HG03575 (cell line): Measurements from ENCODE around the gene CORO6.
"Not testable (repeated sequence)": the region's sequence is repeated elsewhere in the genome, so short reads cannot be mapped to it uniquely, and the experiment has no call there.

Source experiments
- ATAC-seq: cut with Tn5 transposase; IDR thresholded peaks from one replicate; pipeline ENCODE4 v1.9.1; 2021; ENCODE audit not compliant: unreplicated experiment, insufficient number of reproducible peaks, low FRiP score; ENCODE audit errors: extremely low read depth

The CORO6 gene

DNA sequence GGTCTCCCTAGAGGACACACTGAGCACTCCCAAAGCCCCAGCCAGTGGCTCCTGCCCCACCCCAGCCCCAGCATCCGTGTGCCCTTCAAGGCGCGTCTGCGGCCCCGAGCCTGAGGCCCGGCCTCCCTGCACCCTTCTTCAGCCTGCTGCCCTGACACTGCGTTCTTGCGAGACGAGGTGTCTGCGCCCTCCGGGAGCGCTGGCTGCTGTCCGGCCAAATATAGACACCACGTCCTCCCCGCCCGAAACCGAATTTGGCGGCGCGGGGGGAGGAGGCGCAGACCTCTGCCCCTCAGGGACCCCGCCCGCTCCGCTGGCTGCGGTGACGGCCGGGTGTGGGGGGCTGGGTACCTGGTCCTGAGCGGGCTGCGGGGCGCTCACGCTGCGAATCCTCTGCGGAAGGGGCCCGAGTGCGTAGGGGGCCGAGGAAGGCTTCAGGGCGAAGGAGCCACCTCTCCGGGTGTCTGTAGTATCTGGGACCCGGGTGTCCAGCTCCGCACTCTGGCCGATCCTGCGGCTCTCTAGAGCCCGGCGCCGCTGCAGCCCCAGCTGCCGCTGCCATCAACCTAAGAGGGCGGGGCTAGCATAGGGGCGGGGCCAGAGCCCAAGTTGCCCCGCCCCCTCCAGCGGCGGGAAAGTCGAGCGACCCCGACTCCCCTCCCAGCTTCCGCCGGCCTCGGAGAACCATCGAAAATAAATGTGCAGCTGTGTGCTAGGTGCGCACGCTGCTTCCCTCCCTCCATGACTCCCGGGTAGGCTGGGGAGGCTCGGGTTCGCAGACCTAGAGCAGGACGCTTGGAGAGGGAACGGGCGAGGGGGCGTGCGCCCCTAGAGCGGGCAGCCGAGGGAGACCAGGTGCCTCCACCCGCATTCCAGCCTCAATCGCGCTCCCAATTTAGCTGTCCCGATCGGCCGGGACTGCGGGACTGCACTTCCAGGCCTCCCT lies at the start of gene CORO6:
TSS of gene CORO6 (minus strand) at position 576 of the 946 bp plus-strand sequence. CDS start 1,491 bp downstream, outside the sequence.
- no peak for ATAC-seq

DNA sequence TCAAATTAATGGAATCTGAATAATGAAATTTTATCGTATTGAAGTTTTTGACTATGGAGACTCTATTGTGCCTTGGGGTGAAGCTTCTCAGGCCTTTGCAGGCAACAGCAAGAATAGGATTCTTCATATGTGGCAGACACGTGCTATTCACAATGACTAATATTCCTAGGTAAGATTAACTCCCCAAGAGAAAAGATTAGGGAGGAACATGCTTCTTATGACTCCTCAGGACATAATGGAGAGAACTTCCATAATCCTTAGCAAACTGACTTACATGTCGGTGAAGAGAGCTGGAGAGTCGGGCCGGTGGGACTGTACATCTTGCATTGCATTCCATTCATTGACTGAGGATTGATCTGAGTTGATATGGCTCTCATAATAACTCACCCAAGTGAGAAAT lies 48.9 kb upstream of the CORO6 start:
- no peak for ATAC-seq

DNA sequence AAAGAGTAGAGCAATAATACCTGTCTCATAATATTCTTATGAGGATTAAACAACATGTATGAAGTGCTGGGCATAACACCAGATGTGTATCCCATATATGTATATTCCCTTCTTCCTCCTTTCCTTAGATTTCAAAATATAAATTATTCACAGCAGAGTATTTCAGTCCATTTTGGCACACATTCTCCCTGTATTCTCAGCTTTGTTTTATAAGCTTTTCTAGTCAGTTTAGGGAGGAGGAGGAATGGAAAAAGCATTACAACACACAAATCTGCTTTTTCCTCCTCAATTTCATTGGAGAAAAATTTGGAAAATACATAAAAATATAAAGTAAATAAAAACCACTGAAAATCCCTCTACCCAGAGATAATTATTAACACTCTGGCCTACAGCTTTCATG lies 46.6 kb upstream of the CORO6 start:
- no peak for ATAC-seq

DNA sequence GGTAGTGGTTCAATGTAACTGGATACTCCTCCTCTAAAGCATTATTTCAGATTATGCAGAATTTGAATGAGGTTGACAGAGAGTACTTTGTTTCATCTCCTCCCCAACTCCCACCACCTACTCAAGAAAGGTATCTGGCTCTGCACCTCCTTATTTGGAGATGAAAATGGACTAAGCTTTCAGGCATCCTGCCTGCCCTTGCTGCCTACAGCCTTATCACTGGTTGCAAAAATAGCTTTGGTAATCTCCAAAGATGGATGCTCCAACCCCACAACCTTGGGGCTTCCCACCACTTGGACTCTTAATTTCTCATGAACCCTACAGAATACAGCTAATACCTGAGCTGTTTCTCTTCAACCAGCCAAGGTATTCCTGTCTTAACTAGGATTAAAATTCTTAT lies 45.3 kb upstream of the CORO6 start:
- no peak for ATAC-seq

DNA sequence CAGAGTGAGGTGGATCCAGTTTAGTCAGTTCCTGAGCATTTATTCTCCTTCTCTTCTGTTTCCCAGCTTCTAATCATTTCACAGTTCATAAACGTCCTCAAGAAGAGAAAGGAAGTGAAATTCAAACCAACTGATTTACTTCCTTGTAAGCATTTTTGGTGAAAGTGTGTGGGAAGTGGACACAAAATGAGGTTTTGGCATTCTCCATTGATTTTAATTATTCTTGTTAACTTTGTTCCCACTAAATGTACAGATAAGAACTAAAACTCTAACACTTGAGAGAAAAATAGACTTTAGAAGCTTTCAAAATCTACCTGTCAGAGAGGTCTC lies 42.7 kb upstream of the CORO6 start:
- no peak for ATAC-seq

DNA sequence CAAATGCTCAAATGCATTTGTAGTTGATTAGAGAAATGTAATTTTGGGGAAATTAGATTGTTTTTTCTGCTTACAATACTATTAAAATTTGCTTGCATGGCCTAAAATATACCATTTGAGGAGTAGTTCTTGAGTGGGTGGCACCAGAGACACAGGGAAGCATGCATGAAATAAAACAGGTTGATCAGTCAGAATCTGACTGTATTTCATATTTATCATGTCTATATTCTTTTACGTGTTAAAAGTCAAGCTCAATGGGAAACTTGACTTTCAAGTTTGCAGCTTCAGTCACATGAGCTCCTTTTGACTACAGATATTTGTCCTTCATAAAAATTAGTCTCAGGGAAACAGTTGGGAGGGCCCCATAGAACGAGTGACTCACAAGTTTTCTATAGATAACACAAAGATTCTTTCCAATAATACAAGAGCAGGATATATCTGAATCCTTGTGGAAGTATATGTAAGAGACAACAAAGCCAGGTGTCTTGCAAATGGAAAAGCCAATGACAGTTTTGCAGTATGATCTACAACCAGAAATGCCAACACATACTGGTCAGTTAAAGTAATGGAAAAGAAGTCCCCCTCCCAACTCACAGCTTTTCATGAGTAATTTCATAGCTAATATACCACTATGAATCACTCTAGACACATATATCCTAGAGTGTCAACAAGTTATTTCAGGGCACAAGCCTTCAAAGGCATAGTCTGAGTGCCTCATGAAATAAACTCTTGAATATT lies 42.2 kb upstream of the CORO6 start:
- no peak for ATAC-seq

DNA sequence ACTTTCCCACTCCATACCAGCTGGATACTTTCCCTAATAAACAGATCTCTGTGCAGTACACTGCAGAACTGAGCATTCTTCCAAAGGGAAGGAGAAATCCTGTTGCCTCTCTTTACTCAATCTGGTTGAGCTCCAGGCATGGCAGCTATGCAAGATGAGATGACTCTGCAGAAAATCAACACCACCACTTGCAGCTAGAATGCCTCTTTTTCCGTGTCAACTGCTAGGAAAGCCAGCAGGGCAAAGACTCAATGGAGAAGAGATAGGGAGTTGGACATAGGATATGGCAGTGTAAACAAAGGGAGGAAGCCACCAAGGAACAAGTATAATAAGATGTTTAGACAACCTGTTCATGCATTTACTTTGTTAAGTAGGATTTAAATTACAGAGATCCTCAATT lies 40.4 kb upstream of the CORO6 start:
- no peak for ATAC-seq

DNA sequence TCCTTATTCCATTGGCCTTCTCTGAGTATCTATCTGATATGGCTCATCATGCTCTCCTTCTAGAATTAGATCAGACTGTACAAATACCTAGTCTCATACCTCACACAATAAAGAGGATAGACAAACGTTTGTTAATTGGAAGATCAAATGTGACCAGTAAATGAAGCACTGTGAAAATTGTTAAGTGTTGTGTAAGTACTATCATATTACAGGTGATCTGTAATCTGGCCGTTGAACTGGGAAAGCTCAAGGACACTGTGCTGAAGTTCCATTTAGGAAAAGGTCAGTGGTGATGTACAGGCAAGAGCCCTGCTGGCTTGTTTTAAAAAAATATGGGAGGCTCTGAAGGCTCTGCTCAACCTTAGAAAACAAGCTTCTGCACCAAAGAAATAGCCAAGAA lies 38.5 kb upstream of the CORO6 start:
- ATAC-seq: no peak

DNA sequence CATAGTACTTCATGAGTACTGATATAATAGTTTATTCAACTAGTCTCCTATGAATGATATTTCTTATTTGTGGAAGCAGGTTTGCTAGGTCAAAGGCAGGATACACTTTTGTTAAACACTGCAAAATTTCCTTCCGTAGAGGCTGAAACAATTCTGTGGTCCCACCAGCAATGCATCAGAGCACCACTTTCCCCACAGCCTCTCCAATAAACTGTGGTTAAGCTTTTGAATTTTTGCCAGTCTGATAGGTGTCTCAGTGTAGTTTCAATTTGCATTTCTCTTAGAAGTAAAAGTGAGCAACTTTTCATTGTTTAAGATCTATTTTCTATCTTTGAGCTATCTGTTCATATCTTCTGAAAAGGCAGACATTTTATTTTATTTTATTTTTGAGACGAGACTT lies 36.4 kb upstream of the CORO6 start:
- ATAC-seq: no peak

DNA sequence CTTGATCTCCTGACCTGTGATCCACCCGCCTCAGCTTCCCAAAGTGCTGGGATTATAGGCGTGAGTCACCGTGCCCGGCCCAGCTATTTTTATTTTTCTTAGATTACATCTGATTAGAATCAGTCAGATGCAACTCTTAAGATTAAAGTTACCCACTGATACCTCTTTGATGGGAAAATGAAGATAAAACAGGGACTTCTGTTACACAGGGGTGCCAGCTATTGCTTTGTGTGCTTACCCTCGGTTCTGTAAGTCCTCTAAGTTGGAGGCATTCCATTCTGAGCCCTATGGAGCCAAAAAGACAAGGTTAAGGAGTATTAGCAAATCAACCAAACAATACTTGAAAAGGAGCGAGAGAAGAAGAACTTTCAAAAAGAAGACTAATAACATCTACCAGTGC lies 32.6 kb upstream of the CORO6 start:
- no peak for ATAC-seq

DNA sequence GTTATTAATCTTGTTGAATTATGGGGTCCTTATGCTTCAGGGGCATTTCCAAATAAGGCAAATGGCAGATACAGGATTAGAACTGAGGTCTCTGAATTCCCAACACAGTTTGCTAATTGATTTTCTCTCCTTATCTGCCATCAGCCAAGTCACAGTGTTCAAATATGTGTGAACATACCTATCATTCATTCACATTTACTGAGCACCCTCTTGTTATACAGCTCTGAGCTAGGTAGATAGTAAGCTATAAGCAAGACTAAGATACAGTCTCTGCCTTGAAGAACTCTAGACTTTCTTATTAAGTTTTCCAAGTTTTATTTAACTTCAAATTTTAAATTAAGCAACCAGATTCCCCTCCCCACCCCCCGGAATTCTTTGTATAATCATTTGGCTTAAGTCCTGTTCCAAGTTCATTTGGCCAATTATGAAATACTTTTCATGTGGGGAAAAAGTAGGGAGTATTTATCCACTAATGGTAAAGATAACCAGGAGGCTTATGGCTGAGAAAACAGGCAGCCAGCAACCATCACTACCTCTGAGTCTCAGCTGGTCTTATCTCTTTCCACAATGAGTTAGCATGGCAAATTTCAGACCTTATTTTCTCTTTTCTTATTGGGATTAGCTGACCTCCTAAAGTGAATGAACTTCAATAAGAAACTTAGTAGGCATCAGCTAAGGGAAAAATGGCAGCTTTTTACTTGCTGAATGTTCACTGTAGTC lies 31.4 kb upstream of the CORO6 start:
- no peak for ATAC-seq

DNA sequence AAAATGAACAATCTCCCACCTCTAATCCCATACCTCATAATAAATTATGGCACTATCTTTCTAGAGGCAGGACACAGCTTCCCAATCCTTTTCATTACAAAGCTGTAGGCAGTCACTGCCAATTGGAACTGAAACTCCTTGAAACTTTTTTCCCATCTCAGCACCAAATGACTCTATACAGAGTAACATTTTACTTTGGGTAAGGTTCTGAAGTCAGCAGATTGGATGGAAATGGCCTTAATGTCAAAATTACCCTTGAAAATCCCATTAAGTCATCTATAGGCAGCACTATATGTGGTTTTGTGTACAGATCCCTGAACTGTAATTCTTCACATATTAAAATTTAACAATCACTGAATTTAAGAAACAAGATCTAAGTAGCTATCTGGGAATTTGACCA lies 30.3 kb upstream of the CORO6 start:
- no peak for ATAC-seq

DNA sequence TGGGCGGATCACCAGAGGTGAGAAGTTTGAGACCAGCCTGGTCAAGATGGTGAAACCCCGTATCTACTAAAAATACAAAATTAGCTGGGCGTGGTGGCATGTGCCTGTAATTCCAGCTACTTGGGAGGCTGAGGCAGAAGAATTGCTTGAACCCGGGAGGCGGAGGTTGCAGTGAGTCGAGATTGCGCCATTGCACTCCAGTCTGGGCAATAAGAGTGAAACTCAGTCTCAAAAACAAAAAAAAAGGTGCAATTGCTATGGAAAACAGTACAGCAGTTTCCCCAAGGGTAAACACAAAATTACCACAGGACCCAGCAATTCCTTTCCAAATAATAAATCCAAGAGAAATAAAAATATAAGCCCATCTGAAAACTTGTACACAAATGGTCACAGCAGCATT lies 29.2 kb upstream of the CORO6 start:
- not testable (repeated sequence) for ATAC-seq

DNA sequence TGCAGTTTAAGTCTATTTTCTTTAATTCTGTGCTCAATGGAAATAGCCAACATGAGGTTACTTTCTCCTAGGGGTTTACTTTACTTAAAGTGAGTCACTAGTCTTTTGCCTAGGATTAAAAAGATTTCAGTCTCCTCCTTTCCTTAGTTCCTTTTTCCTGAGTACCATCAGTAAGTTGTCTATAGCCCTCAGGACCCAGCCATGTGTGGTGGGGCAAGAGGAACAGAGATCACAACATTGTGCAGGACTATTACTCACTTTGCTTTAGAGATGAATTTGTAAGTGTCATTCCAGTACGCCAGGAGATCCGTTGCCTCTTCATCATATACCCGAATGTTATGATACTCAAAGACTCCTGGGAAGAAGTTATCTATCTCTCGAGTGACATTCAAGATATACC lies 27.7 kb upstream of the CORO6 start:
- no peak for ATAC-seq

DNA sequence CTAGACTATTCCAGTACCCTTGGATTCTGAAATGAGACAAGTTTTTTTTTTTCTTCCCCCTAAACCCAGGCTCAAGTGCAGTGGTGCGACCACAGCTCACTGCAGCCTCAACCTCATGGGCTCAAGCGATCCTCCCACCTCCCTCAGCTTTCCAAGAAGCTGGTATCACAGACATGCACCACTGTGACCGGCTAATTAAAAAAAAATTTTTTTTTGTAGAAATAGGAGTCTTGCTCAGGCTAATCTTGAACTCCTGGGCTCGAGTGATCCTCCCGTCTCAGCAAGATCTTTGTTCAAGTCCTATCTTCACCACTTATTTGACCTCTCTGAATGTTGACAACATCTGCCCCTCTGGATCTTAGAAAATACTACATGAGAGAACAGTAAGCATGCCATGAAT lies 26.6 kb upstream of the CORO6 start:
- ATAC-seq: no peak

DNA sequence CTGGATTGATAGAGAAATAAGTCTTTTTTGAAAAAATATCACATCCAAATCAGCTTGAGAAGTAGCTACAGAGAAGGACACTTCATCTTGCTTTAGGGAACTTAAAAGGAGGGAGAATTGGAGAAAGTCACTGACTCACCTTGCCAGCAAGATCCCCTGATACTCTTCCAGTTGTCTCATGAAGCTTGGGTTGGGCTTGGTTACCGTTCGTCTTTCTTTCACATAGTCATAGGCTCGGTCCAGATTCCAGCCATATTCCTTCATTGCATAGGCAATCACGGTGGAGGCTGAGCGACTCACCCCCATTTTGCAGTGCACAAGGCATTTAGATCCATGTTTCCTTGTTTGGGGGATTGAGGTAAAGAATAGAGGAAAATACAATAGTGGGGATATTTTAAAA lies 25.3 kb upstream of the CORO6 start:
- ATAC-seq: no peak

DNA sequence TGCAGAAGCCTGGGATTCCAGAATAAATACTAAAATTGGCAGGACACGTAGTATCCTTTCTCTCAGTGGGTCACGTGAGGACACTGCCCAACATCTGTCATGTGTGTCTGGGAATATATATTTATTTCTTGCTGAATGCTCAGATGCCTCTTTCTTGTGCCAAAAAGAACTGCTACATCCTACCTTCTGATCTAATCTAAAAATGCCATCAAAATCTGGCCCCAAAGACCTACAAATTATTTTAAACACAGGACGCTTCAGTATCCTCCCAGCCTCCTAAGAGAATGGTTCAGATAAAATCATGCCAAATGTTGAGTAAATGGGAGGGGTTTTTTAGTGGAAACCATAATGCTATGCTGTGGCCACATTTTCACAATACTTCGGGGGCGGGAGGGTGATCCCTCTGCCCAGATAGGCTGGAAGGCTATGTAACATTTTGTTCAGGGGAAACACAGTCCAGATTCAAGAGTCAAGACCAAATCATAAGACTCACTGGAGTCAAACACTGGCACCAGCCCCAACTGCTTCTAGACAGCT lies 22.9 kb upstream of the CORO6 start:
- ATAC-seq: no peak

DNA sequence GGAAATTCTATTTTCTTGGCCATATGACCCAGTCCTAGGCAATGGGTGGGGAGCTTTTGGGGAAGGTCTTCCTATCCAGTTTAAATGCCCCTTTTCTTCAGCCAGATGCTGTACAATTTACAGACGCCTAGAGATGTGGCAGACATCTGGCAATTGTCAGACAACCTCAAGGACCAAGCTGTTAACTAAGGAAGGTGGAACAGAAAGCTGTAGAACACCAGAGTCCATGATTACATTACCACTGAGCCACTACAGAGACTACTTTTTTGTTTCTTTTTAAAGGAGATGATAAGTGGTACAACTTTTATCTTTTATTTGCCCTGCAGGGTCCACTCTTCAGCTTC lies 21.1 kb upstream of the CORO6 start:
- no peak for ATAC-seq

DNA sequence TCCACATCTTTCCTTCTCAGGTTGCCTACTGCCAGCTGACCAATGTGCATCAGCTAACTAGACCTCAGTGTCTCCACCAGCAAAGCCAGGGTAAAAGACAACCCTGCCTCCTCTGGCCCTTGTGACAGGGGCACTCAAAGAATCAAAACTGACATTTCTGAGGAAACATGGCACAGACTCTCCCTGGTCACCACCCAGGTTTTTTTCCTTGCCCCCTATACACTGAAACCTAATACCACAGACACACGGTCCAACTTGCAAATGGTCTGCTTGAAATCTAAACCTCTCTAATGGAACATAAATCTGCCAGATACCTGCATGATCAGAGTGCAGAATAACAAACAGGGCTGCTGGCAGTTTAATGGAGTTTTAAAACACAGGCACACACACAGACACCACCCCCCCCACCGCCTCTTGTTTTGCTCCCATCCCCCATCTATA lies 19.5 kb upstream of the CORO6 start:
- no peak for ATAC-seq
